ENCODE results near the gene EHD4. TPM values are rescaled to one million over a fixed set of nuclear protein-coding genes. Genes with fewer than 3 reads are reported as not detected.

The EHD4 gene
- total RNA-seq, 1 donor from 2014 or later: 42.6 TPM

GRCh38 chr15:41978534-41978933 is 6.2 kb upstream of the EHD4 start:
- CTCF ChIA-PET: interaction anchor here (1.1 to 1.6 kb wide), 2 partner anchors 10 to 74 kb away, joined by 4 read pairs; no protein-coding TSS in a partner anchor
- H3K27ac Mint-ChIP-seq: no peak overlapping the region

GRCh38 chr15:41977757-41978383 is 5.5 kb upstream of the EHD4 start:
- TF ChIP-seq CTCF (IDR thresholded peaks at IDR 0.05): no peak
- POLR2A ChIA-PET: interaction anchor here (0.7 kb wide), 1 partner anchor 116 kb away, joined by 3 read pairs; no protein-coding TSS in a partner anchor
- no peaks in the 10 kb centered on the region for H3K36me3 Mint-ChIP-seq (ENCODE audit: low read depth)
- no peaks in the 10 kb centered on the region for H3K9me3 Mint-ChIP-seq
- intact Hi-C loops (cut with micrococcal nuclease): no loop called here
- no peak overlapping the region for H3K4me3 Mint-ChIP-seq
- no peak for ATAC-seq (ENCODE audit: low read depth)
- H3K27ac Mint-ChIP-seq: no peak overlapping the region
- CTCF ChIA-PET: interaction anchor here (1.1 to 1.6 kb wide), 2 partner anchors 10 to 73 kb away, joined by 4 read pairs; no protein-coding TSS in a partner anchor
- peaks cover 7% of the 10 kb centered on the region for H3K27me3 Mint-ChIP-seq
- peaks cover 4% of the 10 kb centered on the region for H3K4me1 Mint-ChIP-seq
- DNase-seq: no peak

More at GRCh38 chr15:41978534-41978933, 6.2 kb upstream of the EHD4 start:
- ATAC-seq (ENCODE audit: low read depth) (no peak), DNase-seq (no peak)
- intact Hi-C loops (cut with micrococcal nuclease): no loop called here
- Mint-ChIP-seq H3K36me3 (ENCODE audit: low read depth) (no peaks in the 10 kb centered on the region), H3K27me3 (peaks cover 7% of the 10 kb centered on the region), H3K4me3 (no peak overlapping the region), H3K4me1 (no peaks in the 10 kb centered on the region), H3K9me3 (no peaks in the 10 kb centered on the region)
- POLR2A ChIA-PET: no interaction called here
- TF ChIP-seq CTCF (IDR thresholded peaks at IDR 0.05): no peak

GRCh38 chr15:41975669-41976068 is 3.3 kb upstream of the EHD4 start:
- H3K4me1 Mint-ChIP-seq: peaks cover 16% of the 10 kb centered on the region
- H3K36me3 Mint-ChIP-seq (ENCODE audit: low read depth): peaks cover 4% of the 10 kb centered on the region
- ChIA-PET CTCF (no interaction called here), POLR2A (no interaction called here)
- no peak overlapping the region for H3K27ac Mint-ChIP-seq
- no peak for ATAC-seq (ENCODE audit: low read depth)
- no peak for DNase-seq
- H3K27me3 Mint-ChIP-seq: peaks cover 7% of the 10 kb centered on the region
- no peaks in the 10 kb centered on the region for H3K9me3 Mint-ChIP-seq
- TF ChIP-seq CTCF (IDR thresholded peaks at IDR 0.05): no peak
- H3K4me3 Mint-ChIP-seq: no peak overlapping the region
- intact Hi-C loops (cut with micrococcal nuclease): no loop called here

- ChIA-PET POLR2A (interaction anchor here (8.2 kb wide), 1 partner anchor 44 kb away, joined by 92 read pairs; no protein-coding TSS in a partner anchor), CTCF (interaction anchor here (1.3 to 3.2 kb wide), 2 partner anchors 69 to 110 kb away, joined by 4 to 16 read pairs; no protein-coding TSS in a partner anchor)
- intact Hi-C loops (cut with micrococcal nuclease): loop anchor here (5.0 kb wide), 3 partner anchors 298 to 518 kb away; partner anchors contain the start of genes GANC, ITPKA, TMEM87A and ZNF106
- no peak for TF ChIP-seq CTCF (IDR thresholded peaks at IDR 0.05)
- Mint-ChIP-seq H3K27ac (no peak overlapping the region), H3K4me3 (no peak overlapping the region), H3K36me3 (ENCODE audit: low read depth) (peaks cover 4% of the 10 kb centered on the region), H3K9me3 (no peaks in the 10 kb centered on the region), H3K4me1 (peaks cover 32% of the 10 kb centered on the region), H3K27me3 (peaks cover 7% of the 10 kb centered on the region)
- DNase-seq: no peak
- no peak for ATAC-seq (ENCODE audit: low read depth)
These were observed 1.7 kb upstream of the EHD4 start for GRCh38 chr15:41974041-41974440.

GRCh38 chr15:41971895-41972252 is 483 bp downstream of the EHD4 start:
- ChIA-PET CTCF (interaction anchor here (1.1 to 3.2 kb wide), 5 partner anchors 38 to 198 kb away, joined by 3 to 16 read pairs (median 3); partner anchors contain the start of gene MAPKBP1), POLR2A (interaction anchor here (0.6 to 8.2 kb wide), 18 partner anchors 9 to 303 kb away, joined by 3 to 92 read pairs (median 4); partner anchors contain the start of genes MAPKBP1 and SPTBN5)
- DNase-seq (no peak), ATAC-seq (ENCODE audit: low read depth) (peak; percentile 22)
- no peaks in the 10 kb centered on the region for H3K9me3 Mint-ChIP-seq
- H3K4me1 Mint-ChIP-seq: peaks cover 53% of the 10 kb centered on the region
- H3K27me3 Mint-ChIP-seq: peaks cover 5% of the 10 kb centered on the region
- peaks cover 4% of the 10 kb centered on the region for H3K36me3 Mint-ChIP-seq (ENCODE audit: low read depth)
- TF ChIP-seq CTCF (IDR thresholded peaks at IDR 0.05): no peak
- intact Hi-C loops (cut with micrococcal nuclease): loop anchor here (1.0 to 5.0 kb wide), 6 partner anchors 43 to 520 kb away; partner anchors contain the start of genes GANC, ITPKA, MAPKBP1 and TMEM87A
- H3K4me3 Mint-ChIP-seq: peak overlapping the region; percentile 93
- H3K27ac Mint-ChIP-seq: peak overlapping the region; percentile 76
